HG02885 (cell line): ENCODE measurements around the gene LTF.
A peak's percentile ranks its signal among the peaks of the same experiment; 100 is the strongest.

Source experiments
- ATAC-seq: cut with Tn5 transposase; IDR thresholded peaks from one replicate; pipeline ENCODE4 v1.9.1; 2021; ENCODE audit warnings: mild to moderate bottlenecking; ENCODE audit not compliant: unreplicated experiment, poor library complexity

LTF gene

DNA sequence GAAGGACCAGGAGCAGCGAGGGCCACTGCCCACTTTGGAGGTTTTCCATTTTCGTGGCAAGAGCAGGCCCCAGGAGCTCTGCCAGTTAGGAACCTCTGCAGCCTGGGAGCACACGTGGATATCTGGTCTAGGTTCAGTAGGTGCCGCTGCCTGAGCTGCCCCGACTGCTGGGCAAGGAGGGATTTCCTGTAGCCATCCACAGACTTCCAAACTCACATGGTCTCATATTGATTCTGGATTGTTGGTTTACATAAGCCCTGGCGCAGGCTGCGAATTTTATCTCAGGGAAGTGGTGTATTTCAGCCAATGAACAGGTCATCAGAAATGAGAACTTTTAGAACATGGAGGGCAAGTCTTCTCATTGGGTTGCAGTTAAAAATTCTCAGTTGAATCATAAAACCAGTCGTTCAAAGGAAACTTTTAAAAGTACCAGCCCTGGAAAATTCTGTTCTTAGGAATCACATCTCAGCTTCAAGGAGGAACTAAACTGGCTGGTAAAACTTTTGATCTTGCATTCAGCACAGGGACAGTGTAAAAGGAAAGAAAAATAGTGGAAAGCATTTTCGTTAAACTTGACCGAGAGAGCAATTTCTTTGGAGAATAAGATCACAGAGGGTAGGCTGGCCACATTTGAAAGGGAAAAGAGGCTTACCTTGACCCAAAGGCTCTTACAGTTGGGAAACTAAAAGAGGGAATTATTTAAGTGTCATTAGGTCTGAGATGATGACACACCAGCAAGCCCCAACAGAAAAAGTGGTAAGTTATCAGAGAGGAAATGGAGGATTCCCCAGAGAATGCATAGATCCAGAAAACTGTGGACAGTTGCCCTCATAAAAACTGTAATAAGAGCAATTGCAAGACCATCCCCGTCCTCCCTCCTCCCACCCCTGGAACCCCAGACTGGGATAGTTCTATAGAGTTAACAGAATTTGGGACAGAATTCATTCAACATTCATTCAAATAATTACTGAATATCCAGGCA lies 26.7 kb upstream of the LTF start:
- ATAC-seq, result no peak

DNA sequence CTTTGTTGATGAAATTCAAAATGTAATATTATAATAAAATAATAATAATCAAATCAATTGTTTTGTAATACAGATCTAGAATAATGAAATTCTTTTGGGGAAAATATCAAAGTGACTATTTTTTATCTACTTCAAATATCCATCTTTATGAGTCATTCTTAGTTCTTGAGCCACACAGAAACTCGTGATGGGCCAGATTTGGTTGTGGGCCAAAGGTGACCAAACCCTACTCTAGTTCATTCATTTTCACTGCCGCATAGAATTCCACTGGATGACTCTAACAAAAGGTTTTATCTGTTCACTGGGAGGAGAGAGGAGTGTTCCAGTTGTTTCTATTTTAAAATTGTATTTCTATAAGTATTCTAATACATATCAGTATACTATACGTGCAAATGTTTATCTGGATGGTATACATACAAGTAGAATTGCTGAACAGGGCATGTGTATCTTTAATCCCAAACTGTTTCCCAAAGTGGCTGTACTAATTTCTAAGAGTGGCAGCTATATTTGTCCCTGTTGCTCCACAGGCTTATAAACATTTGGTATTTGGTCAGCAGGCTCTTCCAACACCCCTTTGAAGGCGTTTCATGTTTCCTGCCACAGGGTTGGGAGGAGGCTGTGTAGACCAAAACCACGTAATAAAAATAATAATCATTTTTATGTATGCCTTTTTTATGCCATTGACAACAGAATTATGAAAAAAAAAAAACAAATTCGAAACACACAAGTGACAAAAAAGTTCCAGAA lies 25.8 kb upstream of the LTF start:
- no peak for ATAC-seq

DNA sequence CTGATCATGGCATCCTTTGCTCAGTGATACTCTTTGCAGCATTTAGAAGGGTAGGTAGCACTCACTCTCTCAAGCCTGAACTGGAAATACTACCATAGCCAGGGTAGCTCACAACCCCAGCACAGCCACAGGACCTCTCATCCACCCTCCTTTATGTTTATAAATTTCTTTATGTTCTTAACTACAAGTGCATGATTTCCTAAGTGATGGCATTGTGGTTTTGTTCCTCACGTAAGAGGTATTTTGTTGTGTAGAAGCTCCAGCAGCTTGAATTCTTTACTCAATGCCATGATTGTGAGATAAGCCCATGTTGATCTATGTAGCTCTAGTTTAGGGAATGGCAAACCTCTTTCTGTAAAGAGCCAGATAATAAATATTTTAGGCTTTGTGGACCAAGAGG lies 25.2 kb upstream of the LTF start:
- ATAC-seq, result no peak

GRCh38 chr3:46489381-46489780 lies 24.7 kb upstream of the LTF start:
- no peak for ATAC-seq

- ATAC-seq, result peak; percentile 93
Observed at GRCh38 chr3:46488735-46489361, 24.1 kb upstream of the LTF start.

DNA sequence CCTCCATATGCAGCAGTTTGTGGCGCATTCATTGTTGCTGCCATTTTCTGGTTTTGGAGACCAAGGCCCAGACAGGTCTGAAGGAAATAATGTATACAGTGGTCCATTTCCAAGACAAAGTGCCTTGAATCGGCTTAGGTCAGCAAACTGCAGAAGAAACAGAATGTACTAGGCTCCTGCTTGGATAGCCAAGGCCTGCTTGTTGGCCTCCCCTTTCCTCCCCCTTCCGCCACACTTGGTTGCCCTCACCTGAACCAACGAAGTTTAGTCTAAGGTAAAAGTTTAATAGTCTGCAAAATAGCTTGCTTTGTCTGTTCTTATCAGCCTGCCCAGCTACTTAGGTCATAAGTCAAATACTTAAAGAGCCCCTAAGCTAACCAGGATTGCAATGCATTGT lies 21.1 kb upstream of the LTF start:
- no peak for ATAC-seq

DNA sequence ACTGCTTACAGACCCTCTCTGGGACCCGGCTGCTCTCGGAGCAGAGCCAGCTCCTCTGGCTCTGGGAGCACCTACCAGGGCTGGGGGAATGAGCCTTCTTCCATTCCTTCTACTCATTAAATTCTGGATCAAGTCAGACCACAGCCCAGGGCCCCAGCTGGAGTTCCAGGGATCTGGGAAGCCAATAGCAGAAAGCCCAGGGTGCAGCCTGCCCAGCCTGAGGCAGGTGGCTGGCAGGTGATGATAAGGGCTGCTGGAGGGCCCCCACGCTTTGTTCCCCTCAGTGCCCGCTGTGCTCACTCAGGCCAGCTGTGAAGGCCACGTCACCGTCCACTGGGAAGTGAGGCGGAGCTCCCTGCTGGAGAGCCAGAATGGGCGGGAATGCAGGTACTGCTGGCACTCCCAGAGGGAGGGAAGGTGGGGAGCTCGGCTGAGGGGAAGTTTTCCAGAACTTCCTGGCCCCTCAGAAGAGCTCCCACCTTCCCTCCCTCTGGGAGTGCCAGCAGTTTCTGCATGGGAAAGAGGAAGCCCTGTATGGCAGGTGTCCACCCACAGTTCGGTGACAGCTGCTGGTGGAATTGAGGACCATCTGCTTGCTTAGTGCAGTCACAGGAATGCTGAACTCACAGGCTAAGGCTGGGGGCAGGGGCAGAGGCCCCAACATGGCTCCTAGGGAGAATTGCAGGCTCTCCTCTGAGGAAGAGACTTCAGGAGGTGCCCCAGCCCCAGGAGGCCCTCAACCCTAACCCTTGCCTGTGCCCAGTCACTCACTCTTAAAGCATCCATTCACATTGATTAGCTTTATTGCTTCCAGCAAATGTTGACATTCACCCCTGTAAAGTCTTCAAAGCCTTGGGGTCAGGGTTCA lies 20.4 kb upstream of the LTF start:
- ATAC-seq, result no peak

DNA sequence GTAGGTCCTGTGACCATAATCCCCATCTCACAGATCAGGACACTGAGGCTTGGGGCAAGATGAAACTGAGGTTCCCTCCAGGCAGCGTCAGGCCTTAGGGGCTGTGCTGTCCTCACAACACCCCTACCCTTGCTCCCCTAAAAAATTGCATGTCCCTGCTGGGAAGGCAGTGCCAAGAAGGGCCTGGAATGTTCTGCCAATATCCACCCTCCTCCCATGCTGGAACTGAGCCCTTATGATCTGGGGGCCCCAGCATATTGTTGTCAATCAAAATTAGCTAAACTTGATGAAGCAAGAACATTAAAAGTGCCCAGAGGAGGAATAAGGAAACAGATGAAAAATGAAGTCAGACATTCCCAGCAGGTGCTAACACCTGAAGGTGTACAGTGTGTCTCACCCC lies 19.7 kb upstream of the LTF start:
- ATAC-seq, result no peak

GRCh38 chr3:46483825-46484224 lies 19.1 kb upstream of the LTF start:
- ATAC-seq, result no peak

DNA sequence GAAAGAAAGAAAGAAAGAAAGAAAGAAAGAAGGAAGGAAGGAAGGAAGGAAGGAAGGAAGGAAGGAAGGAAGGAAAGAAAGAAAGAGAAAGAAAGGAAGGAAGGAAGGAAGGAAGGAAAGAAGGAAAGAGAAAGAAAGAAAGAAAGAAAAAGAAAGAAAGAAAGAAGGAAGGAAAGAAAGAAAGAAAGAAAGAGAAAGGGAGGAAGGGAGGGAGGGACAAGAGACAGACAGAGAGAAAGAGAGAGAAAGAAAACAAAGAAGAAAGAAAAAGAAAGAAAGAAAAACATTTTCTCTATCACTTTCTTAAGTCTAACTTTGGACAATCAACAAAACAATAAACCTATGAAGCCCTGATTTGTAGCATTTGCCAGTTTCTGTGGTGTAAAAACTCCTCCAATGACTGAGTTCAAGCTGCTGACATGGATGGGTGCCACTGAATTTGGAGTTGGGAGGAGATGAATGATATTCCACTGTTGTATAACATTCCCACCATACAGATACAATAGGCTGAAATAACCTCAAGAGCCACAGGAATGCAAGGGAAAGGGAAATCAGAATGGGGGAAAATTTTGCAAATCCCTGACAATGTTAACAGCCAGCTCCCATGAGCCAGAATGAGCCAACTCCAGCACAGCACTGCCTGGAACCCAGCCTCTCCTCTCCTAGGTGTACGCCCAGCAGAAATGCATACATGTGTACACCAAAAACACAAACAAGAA lies 18.1 kb upstream of the LTF start:
- no peak for ATAC-seq

GRCh38 chr3:46481636-46482035 lies 16.9 kb upstream of the LTF start:
- no peak for ATAC-seq

- no peak for ATAC-seq
Observed at GRCh38 chr3:46480491-46481195, 15.9 kb upstream of the LTF start.

DNA sequence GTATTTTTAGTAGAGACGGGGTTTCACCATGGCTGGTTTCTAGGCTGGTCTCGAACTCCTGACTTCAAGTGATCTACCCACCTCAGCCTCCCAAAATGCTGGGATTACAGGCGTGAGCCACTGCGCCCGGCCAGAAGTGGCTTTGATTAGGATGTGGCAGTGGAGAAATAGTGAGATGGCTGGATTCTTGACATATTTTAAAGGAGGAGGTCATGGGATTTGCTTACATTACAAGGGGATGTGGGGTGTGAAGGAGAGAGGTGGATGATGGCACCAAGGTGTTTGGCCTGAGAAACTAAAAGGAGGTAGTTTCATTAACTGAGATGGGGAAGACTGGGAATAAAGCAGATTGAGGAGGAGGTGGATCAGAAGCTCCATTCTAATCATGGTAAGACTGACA lies 15.0 kb upstream of the LTF start:
- ATAC-seq, result no peak

- ATAC-seq, result no peak
Observed at GRCh38 chr3:46479021-46479420, 14.3 kb upstream of the LTF start.

DNA sequence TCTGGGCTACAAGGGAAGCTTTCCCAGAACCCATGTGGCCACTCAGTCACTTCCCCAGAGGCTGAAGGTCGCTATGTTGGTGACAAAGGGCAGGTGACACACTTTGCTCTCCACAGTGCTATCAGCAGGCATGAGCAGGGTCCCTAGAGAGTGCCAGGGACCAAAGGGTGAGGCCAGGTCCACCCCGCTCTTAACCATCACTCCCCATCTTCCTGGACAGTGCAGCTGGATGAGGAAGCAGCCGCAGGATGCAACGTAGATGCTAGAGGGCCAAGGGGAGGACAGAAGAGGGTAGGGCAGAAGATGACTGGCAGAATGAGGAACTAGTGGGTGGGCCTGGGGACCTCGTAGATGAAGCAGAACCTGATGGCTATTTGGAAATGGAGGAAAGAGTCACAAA lies 13.6 kb upstream of the LTF start:
- ATAC-seq, result no peak

DNA sequence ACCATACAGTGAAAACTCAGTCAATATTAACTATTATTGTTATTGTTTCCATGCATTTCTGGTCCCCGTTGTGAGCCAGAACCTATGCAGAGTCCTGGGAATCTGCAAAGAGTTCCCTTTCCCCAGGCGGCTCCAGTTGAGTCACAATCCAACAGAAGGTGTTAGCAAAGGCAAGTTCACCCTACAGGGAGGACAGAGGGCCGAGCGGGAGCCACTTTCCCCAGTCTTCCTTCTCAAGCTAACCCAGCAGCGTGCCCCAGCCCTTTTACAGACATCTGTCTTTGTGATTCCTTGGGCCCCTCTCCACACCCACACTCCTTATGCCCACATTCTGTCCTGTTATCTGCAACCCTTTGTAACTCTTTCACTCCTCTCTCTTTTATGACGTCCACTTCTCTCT lies 13.1 kb upstream of the LTF start:
- ATAC-seq, result no peak

GRCh38 chr3:46477145-46477544 lies 12.4 kb upstream of the LTF start:
- ATAC-seq, result no peak

DNA sequence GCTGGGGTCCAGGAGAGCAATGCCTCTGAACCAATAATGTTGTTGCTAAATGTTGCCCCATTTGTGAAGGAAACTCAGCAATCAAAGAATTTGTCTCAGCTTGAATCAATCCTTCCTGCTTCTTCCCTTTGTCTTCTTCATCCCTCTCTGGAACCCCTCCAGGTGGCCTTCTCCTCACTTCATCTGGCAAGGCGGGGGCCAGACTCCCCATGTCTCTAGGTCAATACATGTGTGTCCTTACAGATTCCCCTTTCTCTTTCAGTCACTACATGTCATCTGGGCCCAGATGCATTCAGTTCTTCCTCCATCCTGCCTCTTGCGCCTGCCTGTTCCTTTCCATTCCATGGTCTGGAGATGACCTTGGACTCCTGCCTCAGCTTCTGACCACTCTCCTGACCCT lies 8.0 kb upstream of the LTF start:
- ATAC-seq, result no peak

DNA sequence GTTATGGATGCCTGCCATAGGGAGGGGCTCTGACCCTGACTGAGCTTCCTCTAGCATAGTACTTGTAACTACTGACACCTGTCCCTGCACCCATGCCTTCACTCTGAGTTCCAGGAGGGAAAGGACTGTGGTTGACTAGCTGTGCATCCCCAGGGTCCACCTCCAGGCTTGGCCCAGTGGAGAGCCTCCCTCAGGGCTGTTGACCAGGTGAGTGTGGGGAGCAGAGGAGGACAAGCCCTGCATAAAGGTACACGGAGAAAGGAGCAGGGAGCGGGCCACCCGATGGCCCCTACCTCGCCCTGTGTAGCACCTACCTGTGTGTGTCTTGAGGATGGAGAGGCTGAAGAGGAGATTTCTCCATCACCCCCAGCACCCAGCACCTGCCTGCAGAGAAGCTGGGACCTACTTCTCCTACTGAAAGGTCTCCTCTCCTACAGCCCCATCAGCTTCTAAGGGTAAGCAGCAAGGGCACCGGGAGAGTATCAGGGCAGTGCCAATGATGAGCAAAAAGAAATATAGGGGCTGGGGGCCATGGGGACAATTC lies 6.7 kb upstream of the LTF start:
- ATAC-seq, result no peak
